HepG2 (cell line): Measurements from ENCODE around the gene RAPGEF6. TPM values are rescaled to one million over a fixed set of nuclear protein-coding genes. Genes with fewer than 3 reads are reported as not detected.
A peak's percentile ranks its signal among the peaks of the same experiment; 100 is the strongest.

Experiments used
- ATF7-NPFF ChIP-seq: sonication (generic); formaldehyde crosslinking; IDR thresholded peaks from 2 replicates; pipeline ENCODE4 v1.8.1; 2023; ENCODE audit warnings: mild to moderate bottlenecking, low read depth, missing genetic modification reagents, moderate library complexity
- CERS6 ChIP-seq: sonication (generic); formaldehyde crosslinking; IDR thresholded peaks from 2 replicates; pipeline ENCODE4 v1.5.0; 2020; ENCODE audit warnings: missing genetic modification reagents
- DR1 ChIP-seq: sonication (generic); formaldehyde crosslinking; IDR thresholded peaks from 2 replicates; pipeline ENCODE4 v1.8.0; 2021; ENCODE audit warnings: mild to moderate bottlenecking, missing genetic modification reagents, inconsistent platforms
- GABPA ChIP-seq, 2 experiments: IDR thresholded peaks; 2 replicates each; pipeline ENCODE4 v1.6.1; 2011 to 2016; ENCODE audit warnings: low read depth in 2 of 2, low read length in 1 of 2, missing biosample characterization in 1 of 2, missing genetic modification characterization in 1 of 2
- GATAD1 ChIP-seq: IDR thresholded peaks from 2 replicates; pipeline ENCODE4 v1.6.1; 2016; ENCODE audit warnings: missing genetic modification reagents, missing compliant biosample characterization
- HOXA9 ChIP-seq: sonication (generic); formaldehyde crosslinking; IDR thresholded peaks from 2 replicates; pipeline ENCODE4 v1.8.1; 2022; ENCODE audit warnings: missing genetic modification reagents, mild to moderate bottlenecking, moderate library complexity, borderline replicate concordance
- KMT2B ChIP-seq: IDR thresholded peaks from 2 replicates; pipeline ENCODE4 v1.6.1; 2016; ENCODE audit warnings: missing genetic modification reagents, missing compliant biosample characterization
- NCOR1 ChIP-seq: fragments of 200-600 bp; sonication (generic); IDR thresholded peaks from 2 replicates; pipeline ENCODE4 v1.7.0; 2017; ENCODE audit warnings: antibody characterized with exemption, low read length, borderline replicate concordance
- NFE2L1 ChIP-seq: sonication (generic); formaldehyde crosslinking; IDR thresholded peaks from 2 replicates; pipeline ENCODE4 v1.4.0; 2020; ENCODE audit warnings: missing genetic modification reagents, mild to moderate bottlenecking, borderline replicate concordance
- PCBP1 ChIP-seq: fragments of 200-400 bp; formaldehyde crosslinking; IDR thresholded peaks from 2 replicates; pipeline ENCODE4 v1.6.1; 2017; ENCODE audit warnings: mild to moderate bottlenecking, low read depth, low read length, borderline replicate concordance
- POGZ ChIP-seq: sonication (generic); formaldehyde crosslinking; IDR thresholded peaks from 2 replicates; pipeline ENCODE4 v1.4.0; 2020; ENCODE audit warnings: mild to moderate bottlenecking, missing genetic modification reagents
- POLR2G ChIP-seq: fragments of 200-400 bp; formaldehyde crosslinking; IDR thresholded peaks from 2 replicates; pipeline ENCODE4 v1.6.1; 2018; ENCODE audit warnings: mild to moderate bottlenecking, low read depth, low read length, moderate library complexity
- REXO4 ChIP-seq: sonication (generic); formaldehyde crosslinking; IDR thresholded peaks from 2 replicates; pipeline ENCODE4 v1.8.0; 2022; ENCODE audit warnings: missing genetic modification reagents, mild to moderate bottlenecking, borderline replicate concordance
- RORA ChIP-seq: sonication (generic); formaldehyde crosslinking; IDR thresholded peaks from 2 replicates; pipeline ENCODE4 v1.5.0; 2020; ENCODE audit warnings: mild to moderate bottlenecking, missing genetic modification reagents, moderate library complexity
- TRIM24 ChIP-seq: sonication (generic); formaldehyde crosslinking; IDR thresholded peaks from 2 replicates; pipeline ENCODE4 v1.8.0; 2022; ENCODE audit warnings: mild to moderate bottlenecking, missing genetic modification reagents
- USF2 ChIP-seq, 2 experiments: sonication (generic) in 1 of 2; formaldehyde crosslinking in 1 of 2; IDR thresholded peaks; 2 replicates each; pipeline versions ENCODE4 v1.5.1 to v1.6.1; 2011 to 2020; ENCODE audit warnings: borderline replicate concordance in 1 of 2, low read depth in 1 of 2, low read length in 1 of 2, mild to moderate bottlenecking in 1 of 2, missing genetic modification reagents in 1 of 2, moderate library complexity in 1 of 2
- ZGPAT ChIP-seq: IDR thresholded peaks from 2 replicates; pipeline ENCODE4 v1.6.1; 2016; ENCODE audit warnings: mild to moderate bottlenecking
- ZNF484 ChIP-seq: sonication (generic); formaldehyde crosslinking; IDR thresholded peaks from 2 replicates; pipeline ENCODE4 v1.5.1; 2020; ENCODE audit warnings: mild to moderate bottlenecking, low read depth, missing genetic modification reagents, borderline replicate concordance
- ZNF512 ChIP-seq: sonication (generic); formaldehyde crosslinking; IDR thresholded peaks from 2 replicates; pipeline ENCODE4 v1.4.0; 2020; ENCODE audit warnings: mild to moderate bottlenecking, missing genetic modification reagents
- ZNF546 ChIP-seq: sonication (generic); formaldehyde crosslinking; conservative IDR thresholded peaks from 2 replicates; pipeline ENCODE4 v1.8.1; 2023; ENCODE audit warnings: mild to moderate bottlenecking, missing genetic modification reagents
- ZNF816 ChIP-seq: sonication (generic); formaldehyde crosslinking; IDR thresholded peaks from 2 replicates; pipeline ENCODE4 v1.8.0; 2022; ENCODE audit warnings: missing genetic modification reagents, mild to moderate bottlenecking, borderline replicate concordance
- polyA plus RNA-seq, 8 experiments: library from polyadenylated mRNA; depleted of rRNA in 3 of 8; stranded (reverse) in 7 of 8; unstranded in 1 of 8; fragments of >200 nt; fragmentation: Illumina TruSeq in 4 of 8; extraction: Trizol in 4 of 8; gene quantifications; 2 replicates each; pipeline versions ENCODE4 v1.2.1 to v1.2.3, GENCODE V29; 2011 to 2016; ENCODE audit warnings: low read depth in 4 of 8, missing spikeins in 1 of 8, mixed read lengths in 1 of 8; ENCODE audit not compliant: insufficient read depth in 1 of 8
- total RNA-seq, 5 experiments: library from RNA; depleted of rRNA; stranded (reverse); fragments of >200 nt; fragmentation: Illumina TruSeq; extraction: Trizol; gene quantifications; 2 replicates each; pipeline ENCODE4 v1.2.3, GENCODE V29; 2016; ENCODE audit warnings: low read depth in 1 of 5
- TF ChIP-seq, protein P1 (sequence below): sonication (generic); formaldehyde crosslinking; IDR thresholded peaks from 2 replicates; pipeline ENCODE4 v1.4.0; 2020; ENCODE audit warnings: mild to moderate bottlenecking, missing genetic modification reagents

The RAPGEF6 gene
- total and polyA plus RNA-seq, 2 of the 13 experiments (the other 11 are each of a cell fraction or from before 2014, with no cell fraction given): 7.7 to 24.6 TPM

GRCh38 chr5:131610198-131611063, 24.6 kb downstream of the RAPGEF6 start (continued):
- peak; percentile 53 for TF ChIP-seq POGZ (CRISPR knock-in tag)
- TF ChIP-seq, protein P1, sequence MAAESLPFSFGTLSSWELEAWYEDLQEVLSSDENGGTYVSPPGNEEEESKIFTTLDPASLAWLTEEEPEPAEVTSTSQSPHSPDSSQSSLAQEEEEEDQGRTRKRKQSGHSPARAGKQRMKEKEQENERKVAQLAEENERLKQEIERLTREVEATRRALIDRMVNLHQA (CRISPR knock-in tag): no peak
- TF ChIP-seq ZNF484: no peak
- peak; percentile 45; the same call in 1 of the 2 replicates for TF ChIP-seq ZGPAT (CRISPR knock-in tag)
- TF ChIP-seq NCOR1: no peak
- no peak for TF ChIP-seq ATF7-NPFF (CRISPR knock-in tag)
- TF ChIP-seq ZNF512 (CRISPR knock-in tag): no peak
- TF ChIP-seq RORA: no peak
- no peak for TF ChIP-seq POLR2G
- TF ChIP-seq GATAD1: 0 out of 2 replicates have a peak, but pooled peaks have one; percentile 10
- TF ChIP-seq GABPA (IDR thresholded peaks at IDR 0.05; ENCODE audit: low read depth, low read length): no peak
- TF ChIP-seq GABPA (CRISPR knock-in tag; IDR thresholded peaks at IDR 0.05; ENCODE audit: low read depth): 0 out of 2 replicates have a peak, but pooled peaks have one; percentile 13
- no peak for TF ChIP-seq HOXA9
- TF ChIP-seq CERS6 (CRISPR knock-in tag): no peak
- no peak for TF ChIP-seq ZNF816
- TF ChIP-seq USF2 (IDR thresholded peaks at IDR 0.05; ENCODE audit: low read depth, low read length): no peak
- no peak for TF ChIP-seq USF2 (CRISPR knock-in tag; IDR thresholded peaks at IDR 0.05; ENCODE audit: borderline replicate concordance)
- TF ChIP-seq DR1 (CRISPR knock-in tag): no peak
- TF ChIP-seq NFE2L1 (CRISPR knock-in tag): no peak
- no peak for TF ChIP-seq KMT2B (CRISPR knock-in tag)
- no peak for TF ChIP-seq PCBP1
- TF ChIP-seq REXO4 (CRISPR knock-in tag): no peak
- no peak for TF ChIP-seq ZNF546 (CRISPR knock-in tag)
- no peak for TF ChIP-seq TRIM24 (CRISPR knock-in tag)
